K562 (cell line): ENCODE results near the gene DNAJB14. TPM values are rescaled to one million over a fixed set of nuclear protein-coding genes. Genes with fewer than 3 reads are reported as not detected.

Source experiments
- C11orf30 ChIP-seq: fragments of 450-650 bp; IDR thresholded peaks from 2 replicates; pipeline ENCODE4 v1.6.1; 2016; ENCODE audit warnings: low read depth, mild to moderate bottlenecking
- CBFB ChIP-seq: sonication (generic); formaldehyde crosslinking; IDR thresholded peaks from 2 replicates; pipeline ENCODE4 v1.4.0; 2020; ENCODE audit warnings: mild to moderate bottlenecking, missing genetic modification reagents
- FIP1L1 ChIP-seq: fragments of 200-400 bp; formaldehyde crosslinking; IDR thresholded peaks from 2 replicates; pipeline ENCODE4 v1.6.1; 2018; ENCODE audit warnings: mild to moderate bottlenecking, low read depth, low read length; ENCODE audit not compliant: poor library complexity, severe bottlenecking
- FOXP1 ChIP-seq: sonication (generic); formaldehyde crosslinking; IDR thresholded peaks from 2 replicates; pipeline ENCODE4 v1.8.0; 2022; ENCODE audit warnings: mild to moderate bottlenecking, missing genetic modification reagents
- GATAD2A ChIP-seq: fragments of 450-650 bp; IDR thresholded peaks from 2 replicates; pipeline ENCODE4 v1.6.1; 2017
- HMGN3 ChIP-seq: IDR thresholded peaks from 2 replicates; pipeline ENCODE4 v1.6.1; 2011; ENCODE audit warnings: borderline replicate concordance, low read depth, mild to moderate bottlenecking, mixed read lengths, low read length; ENCODE audit not compliant: insufficient read length; ENCODE audit errors: extremely low read depth
- KDM4B ChIP-seq, 2 experiments: fragments of 450-650 bp in 1 of 2; sonication (generic) in 1 of 2; IDR thresholded peaks; 2 replicates each; pipeline ENCODE4 v1.6.1; 2016 to 2017; ENCODE audit warnings: borderline replicate concordance in 2 of 2, antibody characterized with exemption in 1 of 2, low read depth in 1 of 2, mild to moderate bottlenecking in 1 of 2
- MCM2 ChIP-seq: fragments of 450-650 bp; IDR thresholded peaks from 2 replicates; pipeline ENCODE4 v1.6.1; 2017; ENCODE audit warnings: low read depth, mild to moderate bottlenecking
- OTX1 ChIP-seq: fragments of 450-650 bp; formaldehyde crosslinking; IDR thresholded peaks from 2 replicates; pipeline ENCODE4 v1.4.0; 2022; ENCODE audit warnings: mild to moderate bottlenecking
- PHB2 ChIP-seq: fragments of 450-650 bp; IDR thresholded peaks from 2 replicates; pipeline ENCODE4 v1.6.1; 2017; ENCODE audit warnings: low read depth
- POLR2B ChIP-seq: fragments of 450-650 bp; IDR thresholded peaks from 2 replicates; pipeline ENCODE4 v1.6.1; 2018; ENCODE audit warnings: low read depth; ENCODE audit not compliant: partially characterized antibody
- PPARD ChIP-seq: fragments of 250-450 bp; sonication (Bioruptor Pico); IDR thresholded peaks from 2 replicates; pipeline ENCODE4 v1.8.0; 2022; ENCODE audit warnings: inconsistent platforms, mild to moderate bottlenecking, moderate library complexity
- PTBP1 ChIP-seq: fragments of 200-400 bp; formaldehyde crosslinking; IDR thresholded peaks from 2 replicates; pipeline ENCODE4 v1.6.1; 2017; ENCODE audit warnings: low read depth, low read length
- RFX5 ChIP-seq: IDR thresholded peaks from 2 replicates; pipeline ENCODE4 v1.6.1; 2011; ENCODE audit warnings: low read depth, mild to moderate bottlenecking, improper control_type of control experiment, low read length
- SIN3B ChIP-seq: fragments of 450-650 bp; IDR thresholded peaks from 2 replicates; pipeline ENCODE4 v1.6.1; 2017; ENCODE audit warnings: low read depth, mild to moderate bottlenecking, moderate library complexity
- SMARCB1 ChIP-seq: IDR thresholded peaks from 2 replicates; pipeline ENCODE4 v1.6.1; 2011; ENCODE audit warnings: improper control_type of control experiment, low read depth; ENCODE audit not compliant: insufficient read length
- XRCC3 ChIP-seq: fragments of 450-650 bp; IDR thresholded peaks from 2 replicates; pipeline ENCODE4 v1.6.1; 2017; ENCODE audit warnings: mild to moderate bottlenecking, moderate library complexity
- ZFP36 ChIP-seq: fragments of 150-350 bp; IDR thresholded peaks from 2 replicates; pipeline ENCODE4 v1.6.1; 2018; ENCODE audit warnings: low read length, low read depth; ENCODE audit not compliant: partially characterized antibody
- ZNF197 ChIP-seq: fragments of 200-800 bp; sonication (Bioruptor generic); IDR thresholded peaks from 2 replicates; pipeline ENCODE4 v1.6.1; 2016; ENCODE audit warnings: low read depth, missing genetic modification characterization, missing compliant biosample characterization
- ZNF551 ChIP-seq: fragments of 250-450 bp; sonication (Bioruptor Pico); IDR thresholded peaks from 2 replicates; pipeline ENCODE4 v1.5.0; 2021; ENCODE audit warnings: mild to moderate bottlenecking, moderate library complexity
- ZNF561 ChIP-seq: fragments of 450-650 bp; formaldehyde crosslinking; conservative IDR thresholded peaks from 2 replicates; pipeline ENCODE4 v1.4.0; 2020; ENCODE audit warnings: mild to moderate bottlenecking, moderate library complexity
- polyA plus RNA-seq, 8 experiments: library from polyadenylated mRNA; depleted of rRNA in 4 of 8; stranded (reverse) in 5 of 8; unstranded in 3 of 8; fragments of >200 nt; fragmentation: Nextera tagmentation in 2 of 8; fragmentation: Illumina TruSeq in 1 of 8; extraction: Ambion mirVana in 2 of 8; extraction: Trizol in 1 of 8; gene quantifications; 2 replicates each; pipeline versions ENCODE4 v1.2.1 to v1.2.3, GENCODE V29; 2011 to 2014; ENCODE audit warnings: inconsistent platforms in 1 of 8, missing spikeins in 1 of 8
- total RNA-seq, 7 experiments: library from RNA; depleted of rRNA in 6 of 7; stranded (reverse); fragments of >200 nt in 6 of 7; fragmentation: Illumina TruSeq in 2 of 7; extraction: Trizol in 2 of 7; gene quantifications; 2 replicates each; pipeline versions ENCODE4 v1.2.1 to v1.2.3, GENCODE V29; 2011 to 2021; ENCODE audit warnings: low replicate concordance in 1 of 7
- TF ChIP-seq, protein P1 (sequence below): fragments of 250-450 bp; sonication (Bioruptor Pico); IDR thresholded peaks from 2 replicates; pipeline ENCODE4 v1.6.1; 2021; ENCODE audit warnings: mild to moderate bottlenecking
- TF ChIP-seq, protein P2 (sequence below): sonication (generic); formaldehyde crosslinking; IDR thresholded peaks from 2 replicates; pipeline ENCODE4 v1.8.0; 2022; ENCODE audit warnings: mild to moderate bottlenecking, missing genetic modification reagents
- TF ChIP-seq, protein P3 (sequence below), 2 experiments: fragments of 450-650 bp; IDR thresholded peaks; 2 replicates each; pipeline ENCODE4 v1.6.1; 2016

DNAJB14 gene
- total and polyA plus RNA-seq, 9 of the 15 experiments (the other 6 are each of a cell fraction or from before 2014, with no cell fraction given): 5.5 to 28.0 (median 12.7) TPM

DNA sequence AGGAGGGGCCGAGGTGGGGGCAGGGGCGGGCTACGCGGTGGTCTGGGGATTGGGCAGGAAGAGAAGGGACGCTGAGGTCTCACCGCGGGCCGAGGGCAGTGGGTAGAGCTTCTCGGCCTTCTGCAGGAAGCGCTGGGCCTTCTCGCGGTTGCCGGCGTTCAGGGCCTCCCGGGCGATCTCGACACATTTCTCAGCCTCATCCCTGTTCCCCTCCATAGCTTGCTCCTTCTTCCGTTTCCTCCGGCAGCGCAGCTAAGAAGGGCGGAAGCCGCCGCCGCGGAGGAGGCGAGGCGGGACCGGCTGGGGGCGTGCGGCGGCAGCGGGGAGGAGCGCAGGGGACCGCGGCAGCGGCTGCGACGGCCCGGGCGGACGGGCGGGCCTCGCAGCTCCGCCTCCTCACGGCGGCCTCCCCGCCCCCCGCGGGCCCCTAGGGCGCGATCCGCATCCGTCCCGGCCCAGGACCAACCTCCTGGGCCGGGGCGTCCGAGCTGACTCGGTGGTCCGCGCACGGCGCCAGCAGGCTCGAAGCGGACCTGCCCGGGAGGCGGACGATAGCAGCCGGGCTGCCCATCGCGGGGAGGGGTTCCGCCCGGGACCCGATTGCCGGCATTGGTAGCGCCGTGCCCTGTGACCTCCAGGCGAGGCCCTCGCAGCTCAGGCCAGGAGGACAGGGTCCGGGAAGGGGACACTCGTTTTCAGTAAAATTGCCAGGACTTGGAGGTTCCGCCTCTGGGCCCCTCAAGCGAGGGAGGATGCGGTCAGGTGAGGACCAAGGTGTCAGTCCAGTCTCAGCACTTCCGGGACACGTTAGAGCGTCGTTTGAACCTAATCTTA lies at the start of gene DNAJB14 (continued):
- TF ChIP-seq ZFP36 (no peak), GATAD2A (peak; percentile 31; the same call in 1 of the 2 replicates), POLR2B (peak; percentile 81), FOXP1 (peak; percentile 39; the same call in 1 of the 2 replicates), SMARCB1 (no peak), ZNF551 (CRISPR knock-in tag) (peak; percentile 71; the same call in 1 of the 2 replicates), HMGN3 (peak; percentile 96), FIP1L1 (peak; percentile 99), ZNF197 (no peak), CBFB (CRISPR knock-in tag) (no peak), OTX1 (peak; percentile 91), ZNF561 (no peak), PHB2 (no peak), C11orf30 (no peak), RFX5 (no peak), KDM4B (IDR thresholded peaks at IDR 0.05; ENCODE audit: borderline replicate concordance in 2 of 2, low read depth in 1 of 2) (no peak), PPARD (CRISPR knock-in tag) (no peak), SIN3B (peak; percentile 53), PTBP1 (peak; percentile 55; the same call in 1 of the 2 replicates), MCM2 (no peak), XRCC3 (no peak)
- TF ChIP-seq, protein P1, sequence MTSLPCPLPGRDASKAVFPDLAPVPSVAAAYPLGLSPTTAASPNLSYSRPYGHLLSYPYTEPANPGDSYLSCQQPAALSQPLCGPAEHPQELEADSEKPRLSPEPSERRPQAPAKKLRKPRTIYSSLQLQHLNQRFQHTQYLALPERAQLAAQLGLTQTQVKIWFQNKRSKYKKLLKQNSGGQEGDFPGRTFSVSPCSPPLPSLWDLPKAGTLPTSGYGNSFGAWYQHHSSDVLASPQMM (CRISPR knock-in tag): 0 out of 2 replicates have a peak, but pooled peaks have one; percentile 17
- TF ChIP-seq, protein P2, sequence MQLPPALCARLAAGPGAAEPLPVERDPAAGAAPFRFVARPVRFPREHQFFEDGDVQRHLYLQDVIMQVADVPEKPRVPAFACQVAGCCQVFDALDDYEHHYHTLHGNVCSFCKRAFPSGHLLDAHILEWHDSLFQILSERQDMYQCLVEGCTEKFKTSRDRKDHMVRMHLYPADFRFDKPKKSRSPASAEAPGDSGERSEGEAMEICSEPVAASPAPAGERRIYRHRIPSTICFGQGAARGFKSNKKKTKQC (CRISPR knock-in tag): peak; percentile 56; the same call in 1 of the 2 replicates
- TF ChIP-seq, protein P3, sequence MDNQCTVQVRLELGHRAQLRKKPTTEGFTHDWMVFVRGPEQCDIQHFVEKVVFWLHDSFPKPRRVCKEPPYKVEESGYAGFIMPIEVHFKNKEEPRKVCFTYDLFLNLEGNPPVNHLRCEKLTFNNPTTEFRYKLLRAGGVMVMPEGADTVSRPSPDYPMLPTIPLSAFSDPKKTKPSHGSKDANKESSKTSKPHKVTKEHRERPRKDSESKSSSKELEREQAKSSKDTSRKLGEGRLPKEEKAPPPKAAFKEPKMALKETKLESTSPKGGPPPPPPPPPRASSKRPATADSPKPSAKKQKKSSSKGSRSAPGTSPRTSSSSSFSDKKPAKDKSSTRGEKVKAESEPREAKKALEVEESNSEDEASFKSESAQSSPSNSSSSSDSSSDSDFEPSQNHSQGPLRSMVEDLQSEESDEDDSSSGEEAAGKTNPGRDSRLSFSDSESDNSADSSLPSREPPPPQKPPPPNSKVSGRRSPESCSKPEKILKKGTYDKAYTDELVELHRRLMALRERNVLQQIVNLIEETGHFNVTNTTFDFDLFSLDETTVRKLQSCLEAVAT (IDR thresholded peaks at IDR 0.05): 0 out of 4 replicates have a peak, but pooled peaks of 1 of the 2 experiments have one; percentile 35
